Epidermal melanocyte (primary cell): ENCODE results near the gene MPZL2.
"Not testable (repeated sequence)": the region's sequence is repeated elsewhere in the genome, so short reads cannot be mapped to it uniquely, and the experiment has no call there.

Experiments used
- DNase-seq: peaks from one replicate; pipeline ENCODE4 v3.0.0; 2011; ENCODE audit warnings: low spot score; ENCODE audit not compliant: insufficient read length

MPZL2 gene

GRCh38 chr11:118263695-118264568 lies at the start of gene MPZL2:
MPZL2 (minus strand) TSS chr11:118264297; CDS start chr11:118264153, 144 bp downstream.
- DNase-seq = no peak

GRCh38 chr11:118313242-118313641 lies 49.1 kb upstream of the MPZL2 start:
- DNase-seq = no peak

GRCh38 chr11:118312328-118312727 lies 48.2 kb upstream of the MPZL2 start:
- no peak for DNase-seq

- no peak for DNase-seq
Measured at GRCh38 chr11:118311518-118311917, 47.4 kb upstream of the MPZL2 start.

GRCh38 chr11:118310781-118311485 lies 46.8 kb upstream of the MPZL2 start:
- no peak for DNase-seq

- no peak for DNase-seq
Measured at GRCh38 chr11:118310271-118310670, 46.2 kb upstream of the MPZL2 start.

- DNase-seq = not testable (repeated sequence)
Measured at GRCh38 chr11:118308995-118309528, 45.0 kb upstream of the MPZL2 start.

- no peak for DNase-seq
Measured at GRCh38 chr11:118306556-118306955, 42.5 kb upstream of the MPZL2 start.

GRCh38 chr11:118305726-118306125 lies 41.6 kb upstream of the MPZL2 start:
- no peak for DNase-seq

GRCh38 chr11:118304568-118305248 lies 40.6 kb upstream of the MPZL2 start, which contains the start of gene CD3E:
CD3E (plus strand) TSS chr11:118304730; CDS start chr11:118304953, 223 bp downstream.
- DNase-seq = no peak

- no peak for DNase-seq
Measured at GRCh38 chr11:118304227-118304567, 40.1 kb upstream of the MPZL2 start.

- DNase-seq = no peak
Measured at GRCh38 chr11:118301600-118302195, 37.6 kb upstream of the MPZL2 start.

- no peak for DNase-seq
Measured at GRCh38 chr11:118295815-118296454, 31.8 kb upstream of the MPZL2 start.

- DNase-seq = no peak
Measured at GRCh38 chr11:118295199-118295598, 31.1 kb upstream of the MPZL2 start.

GRCh38 chr11:118294053-118294452 lies 30.0 kb upstream of the MPZL2 start:
- no peak for DNase-seq

GRCh38 chr11:118291477-118292135 lies 27.5 kb upstream of the MPZL2 start:
- DNase-seq = no peak

- no peak for DNase-seq
Measured at GRCh38 chr11:118290923-118291322, 26.8 kb upstream of the MPZL2 start.

- no peak for DNase-seq
Measured at GRCh38 chr11:118289401-118289800, 25.3 kb upstream of the MPZL2 start.

- no peak for DNase-seq
Measured at GRCh38 chr11:118287006-118287405, 22.9 kb upstream of the MPZL2 start.

GRCh38 chr11:118286545-118286944 lies 22.4 kb upstream of the MPZL2 start:
- DNase-seq = no peak
